Heart left ventricle (tissue), 16 donors: ENCODE data around the gene ACOXL. TPM values are rescaled to one million over a fixed set of nuclear protein-coding genes. Genes with fewer than 3 reads are reported as not detected.
A peak's percentile ranks its signal among the peaks of the same experiment; 100 is the strongest.

Experiments
- ATAC-seq, 4 donors: fragments of 200-7000 bp; cut with Tn5 transposase; one replicate each; pipeline ENCODE4 v1.9.1; 2020 to 2022; ENCODE audit warnings: moderate library complexity in 4 of 4, mild to moderate bottlenecking in 3 of 4, moderate number of reproducible peaks in 1 of 4
- DNase-seq, 5 donors: peaks; one replicate each; pipeline ENCODE4 v3.0.0-alpha.2; 2020
- H3K27ac ChIP-seq, 12 donors: fragments of 200-600 bp; sonication (generic) in 4 of 12; one replicate each; pipeline versions ENCODE4 v1.5.0 to v1.8.0; 2016 to 2022; ENCODE audit warnings: mild to moderate bottlenecking in 2 of 12
- H3K27me3 ChIP-seq, 9 donors: fragments of 200-600 bp; sonication (generic) in 2 of 9; one replicate each; pipeline versions ENCODE4 v1.5.1 to v1.8.0; 2016 to 2022; ENCODE audit warnings: mild to moderate bottlenecking in 3 of 9
- H3K36me3 ChIP-seq, 9 donors: fragments of 200-600 bp; sonication (generic) in 2 of 9; one replicate each; pipeline versions ENCODE4 v1.5.0 to v1.8.0; 2018 to 2022; ENCODE audit warnings: mild to moderate bottlenecking in 2 of 9
- H3K4me1 ChIP-seq, 12 donors: fragments of 200-600 bp; sonication (generic) in 4 of 12; one replicate each; pipeline versions ENCODE4 v1.5.0 to v1.8.0; 2016 to 2022; ENCODE audit warnings: mild to moderate bottlenecking in 3 of 12
- H3K4me3 ChIP-seq, 12 donors: fragments of 200-600 bp; sonication (generic) in 4 of 12; one replicate each; pipeline versions ENCODE4 v1.5.0 to v1.8.0; 2017 to 2022; ENCODE audit warnings: mild to moderate bottlenecking in 9 of 12, moderate library complexity in 4 of 12
- H3K9me3 ChIP-seq, 12 donors: fragments of 200-600 bp; sonication (generic) in 4 of 12; one replicate each; pipeline versions ENCODE4 v1.5.0 to v1.8.0; 2016 to 2022; ENCODE audit warnings: mild to moderate bottlenecking in 1 of 12
- POLR2A ChIP-seq, 2 donors: fragments of 450-650 bp; IDR thresholded peaks; one replicate each; pipeline ENCODE4 v1.6.1; 2017; ENCODE audit warnings: antibody characterized with exemption in 2 of 2, mild to moderate bottlenecking in 2 of 2, moderate library complexity in 2 of 2
- WGBS, 4 donors: extraction: QIAGEN DNeasy Blood & Tissue Kit in 2 of 4; methylation state at CpG; one replicate each; pipeline versions ENCODE4 v1.1.5 to v1.1.7; 2013 to 2018; 5-methylcytosine and 5-hydroxymethylcytosine counted together
- intact Hi-C, 10 donors: fragments of 100-400 bp; cut with DNase I; formaldehyde crosslinking; loops; one replicate each; pipeline versions ENCODE4 v1.11.1 to v1.14.2; 2022
- polyA plus RNA-seq, 2 donors: library from polyadenylated mRNA; stranded (reverse); fragments of 200-250 nt; gene quantifications; one replicate each; pipeline ENCODE4 v1.2.3, GENCODE V29; 2013
- total RNA-seq, 9 donors: library from RNA; depleted of rRNA in 2 of 9; stranded (reverse); fragments of >200 nt in 2 of 9; fragmentation: NEBNext Ultra II Directional in 3 of 9; extraction: Animal tissue kit (Norgen Biotek cat#: 25700) in 3 of 9; gene quantifications; one replicate each; pipeline versions ENCODE4 v1.1.0 to v1.2.4, GENCODE V29; 2016 to 2023
- TF ChIP-seq, protein P1 (sequence below), 12 donors: fragments of 200-600 bp; sonication (generic) in 4 of 12; IDR thresholded peaks; one replicate each; pipeline versions ENCODE4 v1.5.0 to v1.8.0; 2018 to 2022; ENCODE audit warnings: antibody characterized with exemption in 12 of 12, mild to moderate bottlenecking in 5 of 12
- donor health status: ischemic (EF 13 %, LVEDD 7.1; RV severe dilation, severe dysfunction).
- donor health status: healthy with polysubstance abuse.
- donor health status: DM: no; HTN: yes; CAD: no.
- donor health status: DM: no; HTN: no; CAD: no.
- donor health status: ischemic (EF 25% LVEDD 6.9; RV normal size, moderate dysfunction).
- donor health status: ischemic (EF 25% LVEDD 5.7; RV mildly dilated, moderate dysfunction).
- donor health status: healthy.
- donor health status: DM: yes; HTN: yes; CAD: no.
- donor health status: ischemic (EF 35%, LVEDD 5.7; RV mildly dilated, moderate dysfunction).
- donor health status: nonischemic (EF 11% LVEDD 7.7; RV severe dilation, severe dysfunction).
- donor health status: DM: yes; HTN: yes; CAD: no.
- donor health status: PGD.
- donor health status: ischemic (EF 29% LVEDD 5.4; RV normal size, mild dysfunction).
- donor health status: nonischemic (EF 23%, LVEDD 6.1; RV moderate dilation, normal function).

The ACOXL gene
- total and polyA plus RNA-seq, 11 donors: 0.25 TPM; not detected in 10

DNA sequence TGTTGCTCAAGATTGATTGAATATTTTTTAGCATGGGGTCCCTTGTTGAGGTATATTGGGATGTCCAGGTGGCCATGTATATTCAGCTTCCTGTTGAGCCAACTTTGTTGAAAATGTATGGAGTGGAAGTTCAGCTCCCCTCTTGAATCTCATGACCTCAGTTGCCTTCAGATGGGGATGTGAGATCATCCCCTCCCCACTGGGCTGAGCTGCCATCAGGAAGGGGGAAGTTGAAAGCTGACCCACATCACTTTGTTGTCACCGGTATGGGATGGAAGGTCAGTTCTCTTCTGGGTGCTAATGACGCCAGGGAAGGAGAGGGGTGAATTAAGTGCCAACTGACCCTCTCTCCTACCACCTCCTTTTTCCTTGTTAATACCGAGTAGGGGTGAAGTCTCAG, 33.9 kb downstream of the ACOXL start:
- no peak overlapping the region for H3K4me3 ChIP-seq
- no peaks in the 10 kb centered on the region for H3K36me3 ChIP-seq
- H3K27me3 ChIP-seq: no peaks in the 10 kb centered on the region
- peaks cover 0 to 14% (median 11%) of the 10 kb centered on the region in 12 donors for H3K4me1 ChIP-seq
- no peak overlapping the region for H3K27ac ChIP-seq
- no peak for DNase-seq
- intact Hi-C loops: no loop called here
- TF ChIP-seq, protein P1, sequence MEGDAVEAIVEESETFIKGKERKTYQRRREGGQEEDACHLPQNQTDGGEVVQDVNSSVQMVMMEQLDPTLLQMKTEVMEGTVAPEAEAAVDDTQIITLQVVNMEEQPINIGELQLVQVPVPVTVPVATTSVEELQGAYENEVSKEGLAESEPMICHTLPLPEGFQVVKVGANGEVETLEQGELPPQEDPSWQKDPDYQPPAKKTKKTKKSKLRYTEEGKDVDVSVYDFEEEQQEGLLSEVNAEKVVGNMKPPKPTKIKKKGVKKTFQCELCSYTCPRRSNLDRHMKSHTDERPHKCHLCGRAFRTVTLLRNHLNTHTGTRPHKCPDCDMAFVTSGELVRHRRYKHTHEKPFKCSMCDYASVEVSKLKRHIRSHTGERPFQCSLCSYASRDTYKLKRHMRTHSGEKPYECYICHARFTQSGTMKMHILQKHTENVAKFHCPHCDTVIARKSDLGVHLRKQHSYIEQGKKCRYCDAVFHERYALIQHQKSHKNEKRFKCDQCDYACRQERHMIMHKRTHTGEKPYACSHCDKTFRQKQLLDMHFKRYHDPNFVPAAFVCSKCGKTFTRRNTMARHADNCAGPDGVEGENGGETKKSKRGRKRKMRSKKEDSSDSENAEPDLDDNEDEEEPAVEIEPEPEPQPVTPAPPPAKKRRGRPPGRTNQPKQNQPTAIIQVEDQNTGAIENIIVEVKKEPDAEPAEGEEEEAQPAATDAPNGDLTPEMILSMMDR (IDR thresholded peaks at IDR 0.05): no peak
- no peak for TF ChIP-seq POLR2A (IDR thresholded peaks at IDR 0.05)
- ATAC-seq: no peak
- 71 to 93% (median 82%) methylated on average over 3 of the region's 3 CpGs for WGBS, 4 donors
- peaks cover 0 to 22% (median 0%) of the 10 kb centered on the region in 12 donors for H3K9me3 ChIP-seq

DNA sequence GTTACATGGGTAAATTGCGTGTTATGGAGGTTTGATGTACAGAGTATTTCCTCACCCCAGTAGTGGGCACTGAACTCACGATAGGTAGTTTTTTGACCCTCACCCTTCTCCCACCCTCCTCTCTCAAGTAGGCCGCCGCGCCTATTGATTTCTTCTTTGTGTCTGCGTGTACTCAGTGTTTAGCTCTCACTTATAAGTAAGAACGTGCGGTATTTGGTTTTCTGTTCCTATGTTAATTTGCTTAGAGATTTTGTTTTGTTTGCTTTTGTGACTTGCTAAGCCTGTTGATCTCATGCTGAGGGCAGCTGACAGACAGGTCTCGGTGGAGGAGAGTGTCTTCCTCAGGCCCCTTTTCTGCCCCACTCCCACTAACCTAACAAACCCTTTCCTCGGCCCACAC, 36.2 kb downstream of the ACOXL start:
- ATAC-seq: no peak

DNA sequence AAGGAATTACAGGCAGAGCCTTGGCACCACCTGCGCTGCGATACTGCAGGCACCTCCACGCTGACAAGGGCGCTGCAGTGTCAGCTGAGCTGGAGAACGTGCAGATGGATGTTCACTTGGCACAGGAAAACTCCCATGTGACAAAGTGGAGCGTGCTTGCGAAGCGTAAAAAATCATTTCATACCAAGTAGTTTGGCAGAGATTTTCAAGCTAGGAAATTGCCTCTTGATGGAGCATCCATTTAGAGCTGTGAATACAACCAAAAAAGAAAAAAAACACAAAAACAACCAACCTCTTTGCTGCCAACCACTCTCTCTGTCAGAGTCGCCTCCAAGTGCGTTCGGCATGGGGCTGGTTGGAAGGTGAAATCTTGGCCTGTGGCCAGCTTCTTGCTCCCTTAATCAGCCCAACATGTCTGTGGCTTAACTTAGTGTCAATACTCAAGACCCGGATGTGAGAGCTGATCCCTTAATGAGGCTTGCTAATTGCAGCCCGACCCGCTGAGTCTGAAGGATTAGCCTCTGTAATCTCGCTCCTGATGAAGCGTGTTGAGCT, 38.1 kb downstream of the ACOXL start:
- Histone ChIP-seq H3K27me3 (no peaks in the 10 kb centered on the region), H3K27ac (peak overlapping the region in 7 of 12 donors; percentile 13 to 41 (median 22)), H3K4me3 (peak overlapping the region in 8 of 12 donors; percentile 10 to 34 (median 21)), H3K36me3 (no peaks in the 10 kb centered on the region), H3K4me1 (peaks cover 0 to 43% (median 26%) of the 10 kb centered on the region in 12 donors), H3K9me3 (peaks cover 0 to 9% (median 0%) of the 10 kb centered on the region in 12 donors)
- TF ChIP-seq, protein P1 (IDR thresholded peaks at IDR 0.05): no peak
- TF ChIP-seq POLR2A (IDR thresholded peaks at IDR 0.05): no peak
- intact Hi-C loops: no loop called here
- 23 to 25% (median 24%) methylated on average over 16 of the region's 16 CpGs for WGBS, 4 donors
- ATAC-seq: peak in 3 of 4 donors; percentile 7 to 44 (median 23)
- peak in 2 of 5 donors; percentile 12 to 55 for DNase-seq

More for the DNA sequence above, 36.2 kb downstream of the ACOXL start:
- peaks cover 0 to 31% (median 20%) of the 10 kb centered on the region in 12 donors for H3K4me1 ChIP-seq
- H3K36me3 ChIP-seq: no peaks in the 10 kb centered on the region
- intact Hi-C loops: no loop called here
- H3K27me3 ChIP-seq: no peaks in the 10 kb centered on the region
- no peak overlapping the region for H3K27ac ChIP-seq
- H3K9me3 ChIP-seq: peaks cover 0 to 9% (median 0%) of the 10 kb centered on the region in 12 donors
- TF ChIP-seq, protein P1 (IDR thresholded peaks at IDR 0.05): no peak
- no peak for TF ChIP-seq POLR2A (IDR thresholded peaks at IDR 0.05)
- WGBS, 4 donors: 79 to 86% (median 84%) methylated on average over 10 of the region's 10 CpGs
- no peak for DNase-seq
- H3K4me3 ChIP-seq: no peak overlapping the region

DNA sequence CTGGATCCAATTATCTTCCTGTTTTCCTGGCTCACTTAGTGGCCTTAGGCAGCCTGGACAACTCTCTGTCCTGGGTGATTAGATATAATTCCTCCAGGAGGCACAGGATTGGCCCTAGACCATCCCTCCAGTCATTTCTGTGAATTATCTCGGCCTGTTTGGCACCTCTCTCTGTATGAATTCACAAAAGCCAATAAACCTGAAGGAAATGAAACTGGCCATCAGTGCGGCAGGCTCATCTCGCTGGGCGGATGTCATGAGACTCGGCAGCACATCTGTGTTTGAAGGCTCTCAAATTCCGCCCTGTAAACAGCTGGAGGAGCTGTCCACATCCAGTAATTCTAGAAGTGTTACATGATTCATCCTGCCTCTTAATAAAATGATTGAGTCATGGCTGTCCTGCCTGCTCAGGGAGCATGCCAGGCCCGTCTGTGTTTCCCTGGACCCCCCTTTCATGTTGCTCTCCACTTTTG, 38.6 kb downstream of the ACOXL start:
- Histone ChIP-seq H3K4me3 (peak overlapping the region in 8 of 12 donors; percentile 10 to 34 (median 21)), H3K4me1 (peaks cover 0 to 43% (median 26%) of the 10 kb centered on the region in 12 donors), H3K27me3 (no peaks in the 10 kb centered on the region), H3K36me3 (no peaks in the 10 kb centered on the region), H3K9me3 (peaks cover 0 to 6% (median 0%) of the 10 kb centered on the region in 12 donors), H3K27ac (peak overlapping the region in 7 of 12 donors; percentile 13 to 41 (median 22))
- DNase-seq: peak in 3 of 5 donors; percentile 16 to 53 (median 37)
- ATAC-seq: peak in 2 of 4 donors; percentile 34 to 64
- intact Hi-C loops: no loop called here
- TF ChIP-seq POLR2A (IDR thresholded peaks at IDR 0.05): no peak
- TF ChIP-seq, protein P1 (IDR thresholded peaks at IDR 0.05): no peak
- 5 to 22% (median 9%) methylated on average over 7 of the region's 7 CpGs for WGBS, 4 donors
